ENCODE measurements around the gene DYSF. TPM values are rescaled to one million over a fixed set of nuclear protein-coding genes. Genes with fewer than 3 reads are reported as not detected.

DYSF gene
- total and polyA plus RNA-seq, 8 donors, result 1.1 to 5.5 (median 2.1) TPM

- H3K27me3 ChIP-seq, result no peaks in the 10 kb centered on the region
- TF ChIP-seq CTCF (IDR thresholded peaks at IDR 0.05), result no peak
- WGBS, 2 donors, result 72 to 82% methylated on average over 6 of the region's 6 CpGs
- no peak overlapping the region for H3K27ac ChIP-seq
- FAIRE-seq (no peak), ATAC-seq (no peak), DNase-seq (no peak)
- H3K36me3 ChIP-seq, result no peaks in the 10 kb centered on the region
- H3K4me3 ChIP-seq, result no peak overlapping the region
- H3K9me3 ChIP-seq, result no peaks in the 10 kb centered on the region
- intact Hi-C loops (cut with DNase I), result no loop called here
- H3K4me1 ChIP-seq, result no peaks in the 10 kb centered on the region
Observed at GRCh38 chr2:71477231-71477691, 23.9 kb downstream of the DYSF start.

DNA sequence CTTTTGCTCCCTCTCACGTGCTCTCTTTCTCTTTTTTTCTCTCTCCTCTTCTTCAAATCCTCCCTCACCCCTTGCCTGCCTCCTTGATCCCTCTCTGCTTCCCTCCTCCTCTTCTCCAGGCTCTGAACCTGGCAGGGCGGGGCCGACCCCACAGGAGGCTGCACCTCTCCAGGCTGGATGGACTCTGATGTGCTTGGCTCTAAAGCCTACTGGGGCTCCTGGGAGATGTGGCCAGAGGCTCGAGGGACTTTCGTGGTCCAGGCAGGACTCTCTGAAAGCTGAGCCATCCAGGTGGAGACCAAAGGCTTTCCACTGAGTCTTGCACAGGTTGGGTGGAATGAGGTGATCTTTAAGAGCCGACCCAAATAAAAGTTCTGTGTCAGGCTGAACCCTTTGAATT, 25.4 kb downstream of the DYSF start:
- no peak for ATAC-seq
- Histone ChIP-seq H3K9me3 (no peaks in the 10 kb centered on the region), H3K27ac (no peak overlapping the region), H3K27me3 (no peaks in the 10 kb centered on the region), H3K4me1 (no peaks in the 10 kb centered on the region), H3K36me3 (no peaks in the 10 kb centered on the region), H3K4me3 (no peak overlapping the region)
- no peak for DNase-seq
- intact Hi-C loops (cut with DNase I), result no loop called here
- WGBS, 2 donors, result 51 to 69% methylated on average over 6 of the region's 6 CpGs
- no peak for FAIRE-seq
- TF ChIP-seq CTCF (IDR thresholded peaks at IDR 0.05), result no peak

DNA sequence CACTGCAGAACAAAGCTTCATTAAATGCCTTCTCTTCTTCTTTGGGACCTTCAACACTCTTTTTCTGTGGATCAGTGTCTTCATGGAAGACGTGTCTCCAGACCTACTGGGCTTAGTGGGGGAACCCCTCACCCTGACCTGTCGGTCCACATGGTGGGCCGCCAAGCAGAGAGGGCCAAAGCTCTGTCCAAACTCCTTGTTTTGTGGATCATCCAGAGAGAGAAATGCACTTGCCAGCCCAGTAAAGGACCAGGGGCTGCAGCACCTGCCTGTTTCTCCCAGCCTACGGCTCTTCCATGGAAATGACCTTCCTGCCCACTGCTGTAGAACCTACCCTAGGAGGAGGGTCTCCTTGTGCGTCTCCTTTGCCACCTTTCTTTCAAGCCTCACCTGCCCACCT, 25.9 kb downstream of the DYSF start:
- FAIRE-seq (no peak), DNase-seq (no peak), ATAC-seq (no peak)
- no peaks in the 10 kb centered on the region for H3K4me1 ChIP-seq
- H3K9me3 ChIP-seq, result no peaks in the 10 kb centered on the region
- no peak overlapping the region for H3K4me3 ChIP-seq
- no peaks in the 10 kb centered on the region for H3K27me3 ChIP-seq
- no peak overlapping the region for H3K27ac ChIP-seq
- intact Hi-C loops (cut with DNase I), result no loop called here
- 59 to 69% methylated on average over 5 of the region's 5 CpGs for WGBS, 2 donors
- no peaks in the 10 kb centered on the region for H3K36me3 ChIP-seq
- no peak for TF ChIP-seq CTCF (IDR thresholded peaks at IDR 0.05)

- Histone ChIP-seq H3K36me3 (no peaks in the 10 kb centered on the region), H3K9me3 (no peaks in the 10 kb centered on the region), H3K27me3 (no peaks in the 10 kb centered on the region), H3K27ac (no peak overlapping the region), H3K4me3 (no peak overlapping the region), H3K4me1 (no peaks in the 10 kb centered on the region)
- no peak for FAIRE-seq
- 58 to 82% methylated on average over 4 of the region's 4 CpGs for WGBS, 2 donors
- intact Hi-C loops (cut with DNase I), result no loop called here
- DNase-seq, result no peak
- TF ChIP-seq CTCF (IDR thresholded peaks at IDR 0.05), result no peak
- ATAC-seq, result no peak
Observed at GRCh38 chr2:71481111-71481510, 27.8 kb downstream of the DYSF start.

DNA sequence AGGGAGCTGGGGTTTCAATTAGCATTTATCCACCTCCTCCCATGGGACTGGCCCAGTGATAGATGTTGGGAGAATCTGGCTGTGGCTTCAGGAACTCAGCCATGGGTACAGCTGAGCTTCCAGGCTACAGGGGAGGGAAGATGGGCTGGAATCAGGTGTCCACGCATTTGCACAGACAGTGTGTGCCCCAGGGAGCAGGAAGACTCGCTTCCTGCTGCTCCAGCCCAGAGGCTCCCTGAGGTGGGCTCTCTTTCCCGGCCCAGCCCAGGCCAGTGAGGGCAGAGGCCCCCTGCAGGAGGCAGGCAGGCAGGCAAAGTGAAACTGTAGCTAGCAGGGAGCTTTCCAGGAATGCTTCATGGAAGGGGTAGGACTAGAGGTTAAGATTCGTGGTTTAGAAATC, 28.7 kb downstream of the DYSF start:
- ATAC-seq (no peak), FAIRE-seq (no peak), DNase-seq (no peak)
- TF ChIP-seq CTCF (IDR thresholded peaks at IDR 0.05), result no peak
- intact Hi-C loops (cut with DNase I), result no loop called here
- H3K36me3 ChIP-seq, result no peaks in the 10 kb centered on the region
- H3K9me3 ChIP-seq, result no peaks in the 10 kb centered on the region
- WGBS, 2 donors, result 57 to 71% methylated on average over 4 of the region's 4 CpGs
- no peak overlapping the region for H3K4me3 ChIP-seq
- no peaks in the 10 kb centered on the region for H3K4me1 ChIP-seq
- H3K27ac ChIP-seq, result no peak overlapping the region
- no peaks in the 10 kb centered on the region for H3K27me3 ChIP-seq
